Hindlimb muscle (tissue), 1 donor: ENCODE results near the gene RNF223. TPM values are rescaled to one million over a fixed set of nuclear protein-coding genes. Genes with fewer than 3 reads are reported as not detected.

Source experiments
- DNase-seq: peaks from one replicate; pipeline ENCODE4 v3.0.0-alpha.2; 2013
- polyA plus RNA-seq: library from polyadenylated mRNA; unstranded; fragments of 120-200 nt; gene quantifications from one replicate; pipeline ENCODE4 v1.2.1, GENCODE V29; 2013; ENCODE audit not compliant: insufficient read length

Gene RNF223
- polyA plus RNA-seq, 1 donor = 0.31 TPM

DNA sequence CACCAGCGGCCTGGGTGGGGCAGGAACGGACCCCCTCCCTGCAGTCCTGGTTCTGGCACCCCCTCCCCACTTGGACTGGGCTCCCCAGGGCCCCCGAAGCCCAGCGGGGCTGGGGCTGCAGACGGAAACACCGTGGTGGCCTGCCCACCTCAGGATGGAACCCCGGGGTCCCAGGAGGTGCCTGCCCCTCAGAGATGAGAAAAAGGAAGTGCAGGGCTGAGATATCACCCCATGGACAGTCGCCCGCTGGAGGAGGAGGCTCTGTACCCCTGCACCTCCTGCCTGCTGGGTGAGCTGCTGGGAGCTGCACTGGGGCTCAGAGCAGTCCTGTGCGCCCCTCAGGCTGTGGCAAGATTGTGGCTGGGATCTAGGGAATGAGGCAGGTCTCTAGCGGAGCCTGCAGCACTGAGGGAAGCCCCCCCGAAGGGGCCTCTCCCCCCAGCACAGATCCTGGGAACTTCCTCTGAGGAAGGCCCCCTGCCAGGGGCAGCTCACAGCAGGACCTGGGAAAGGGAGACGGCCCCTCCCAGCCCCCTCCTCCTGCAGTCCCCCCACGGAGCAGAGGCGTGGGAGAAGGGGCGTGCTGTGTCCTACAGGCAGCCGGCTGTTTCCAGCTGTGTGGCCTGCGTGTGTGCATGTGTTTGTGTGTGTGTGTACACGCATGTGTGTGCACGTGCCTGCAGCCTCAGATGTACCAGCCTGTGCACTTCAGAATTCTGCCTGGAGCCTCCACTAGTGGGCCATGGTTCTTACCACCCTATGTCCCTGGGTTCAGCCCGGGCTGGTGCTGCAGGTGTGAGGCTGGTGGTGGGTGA, 47.3 kb downstream of the RNF223 start:
- no peak for DNase-seq

DNA sequence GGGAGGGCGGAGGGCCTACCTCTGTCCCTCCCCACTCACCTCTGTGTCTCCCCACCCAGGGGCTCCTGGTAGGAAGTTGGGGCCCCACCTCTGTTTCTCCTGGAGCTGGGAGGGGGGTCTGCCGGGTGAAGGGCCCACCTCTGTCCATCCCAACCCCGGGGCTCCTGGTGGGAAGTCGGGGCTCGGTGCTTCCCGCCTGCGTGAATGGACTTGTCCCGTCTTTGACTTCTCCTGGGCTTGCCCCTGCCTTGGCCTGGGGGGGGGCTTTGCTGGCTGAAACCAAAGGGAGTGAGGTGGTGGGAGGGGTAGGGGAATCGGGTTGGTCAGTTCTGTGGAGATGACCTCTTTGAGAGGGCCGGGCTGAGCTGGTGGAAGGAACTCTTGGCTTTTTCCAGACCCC, 48.4 kb downstream of the RNF223 start:
- no peak for DNase-seq

DNA sequence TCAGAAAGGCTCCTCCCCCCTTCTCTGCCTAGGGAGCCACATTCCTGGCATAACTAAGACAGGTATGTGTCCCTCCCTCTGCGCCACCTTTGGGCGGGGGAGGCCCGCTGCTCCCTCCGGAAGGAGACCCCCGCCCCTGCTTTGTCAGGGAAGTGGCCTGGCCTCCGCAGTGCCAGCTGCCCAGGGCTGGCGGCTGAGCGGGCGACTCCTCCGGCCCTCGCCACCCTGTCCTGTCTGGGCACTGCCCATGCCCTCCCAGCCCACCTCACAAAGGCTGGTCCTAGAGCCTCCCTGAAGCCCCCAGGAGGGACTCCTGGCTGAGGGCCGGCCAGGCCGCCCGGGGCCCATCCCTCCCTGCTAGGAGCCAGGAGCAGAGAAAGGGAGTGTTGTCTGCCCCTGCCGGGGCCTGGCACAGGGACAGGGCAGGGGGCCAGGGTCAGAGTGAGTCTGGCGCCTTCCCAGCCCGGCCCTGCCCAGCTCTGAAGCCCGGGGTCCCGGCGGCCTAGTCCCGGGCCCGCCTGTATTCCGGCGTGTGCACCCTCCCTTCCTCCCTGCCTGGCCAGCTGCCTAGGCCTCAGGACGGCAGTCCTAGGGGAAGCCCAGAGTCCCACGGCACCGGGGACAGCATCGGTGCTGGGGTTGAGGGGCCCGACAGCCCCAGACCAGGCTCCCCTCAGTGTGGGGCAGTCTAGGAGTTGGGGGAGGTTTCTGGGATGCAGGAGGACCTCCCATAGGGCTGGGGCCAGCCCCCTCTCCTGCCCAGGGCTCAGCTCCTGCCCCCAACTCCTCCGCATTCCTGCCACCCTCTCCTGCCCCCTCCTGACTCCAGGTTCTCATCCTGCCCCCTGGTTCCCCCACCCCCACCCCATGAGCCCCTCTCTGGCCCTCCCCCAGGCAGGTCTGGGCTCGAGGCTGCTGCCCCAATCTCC, 49.1 kb downstream of the RNF223 start:
- DNase-seq = no peak

DNA sequence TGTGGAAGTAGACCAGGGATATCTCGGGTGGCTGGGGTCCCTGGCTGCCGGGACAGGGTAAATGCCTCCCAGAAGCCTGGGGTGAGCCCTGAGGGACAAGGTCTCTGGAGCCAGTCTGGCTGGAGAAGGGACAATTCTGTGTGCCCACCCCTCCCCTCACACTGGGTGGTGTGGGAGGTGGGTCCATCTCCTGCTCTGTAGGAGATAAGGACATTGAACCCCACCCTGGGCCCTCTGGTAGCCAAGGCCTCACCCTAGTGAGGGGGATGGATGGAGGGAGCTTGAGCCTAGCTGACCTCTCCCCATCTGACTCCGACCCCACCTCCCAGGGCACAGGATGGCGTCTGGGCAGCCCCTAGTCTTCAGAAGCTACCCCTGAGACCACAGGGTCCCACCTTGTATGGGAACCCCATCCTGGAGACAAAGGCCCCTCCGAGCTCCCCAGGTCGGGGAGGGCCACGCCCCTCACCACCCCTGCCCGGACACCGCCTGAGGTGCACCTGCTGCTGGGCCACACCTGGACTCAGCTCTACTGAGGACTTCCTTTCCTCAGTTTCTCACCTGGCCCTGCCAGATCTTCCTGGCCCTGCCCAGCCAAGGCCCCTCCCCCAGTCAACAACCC, 49.8 kb downstream of the RNF223 start:
- no peak for DNase-seq

DNA sequence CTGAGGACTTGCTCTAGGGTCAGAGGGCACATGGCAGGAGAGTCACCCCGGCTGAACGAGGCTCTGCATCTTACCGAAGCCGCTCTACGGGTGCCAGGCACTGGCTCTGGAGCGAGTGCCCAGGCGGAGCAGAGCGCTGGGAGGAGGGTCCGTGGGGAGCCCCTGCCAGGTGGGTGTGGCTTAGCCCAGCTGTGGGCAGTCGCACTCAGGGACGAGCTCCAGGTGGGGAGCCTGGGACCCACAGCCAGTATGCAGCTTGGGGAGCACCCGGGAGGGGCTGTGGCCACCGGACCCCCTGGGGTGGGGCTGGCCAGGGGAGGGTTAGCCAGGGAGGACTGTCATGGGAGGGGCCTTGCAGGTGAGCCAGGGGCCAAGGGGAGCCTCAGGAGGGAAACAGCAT, 50.4 kb downstream of the RNF223 start:
- no peak for DNase-seq

DNA sequence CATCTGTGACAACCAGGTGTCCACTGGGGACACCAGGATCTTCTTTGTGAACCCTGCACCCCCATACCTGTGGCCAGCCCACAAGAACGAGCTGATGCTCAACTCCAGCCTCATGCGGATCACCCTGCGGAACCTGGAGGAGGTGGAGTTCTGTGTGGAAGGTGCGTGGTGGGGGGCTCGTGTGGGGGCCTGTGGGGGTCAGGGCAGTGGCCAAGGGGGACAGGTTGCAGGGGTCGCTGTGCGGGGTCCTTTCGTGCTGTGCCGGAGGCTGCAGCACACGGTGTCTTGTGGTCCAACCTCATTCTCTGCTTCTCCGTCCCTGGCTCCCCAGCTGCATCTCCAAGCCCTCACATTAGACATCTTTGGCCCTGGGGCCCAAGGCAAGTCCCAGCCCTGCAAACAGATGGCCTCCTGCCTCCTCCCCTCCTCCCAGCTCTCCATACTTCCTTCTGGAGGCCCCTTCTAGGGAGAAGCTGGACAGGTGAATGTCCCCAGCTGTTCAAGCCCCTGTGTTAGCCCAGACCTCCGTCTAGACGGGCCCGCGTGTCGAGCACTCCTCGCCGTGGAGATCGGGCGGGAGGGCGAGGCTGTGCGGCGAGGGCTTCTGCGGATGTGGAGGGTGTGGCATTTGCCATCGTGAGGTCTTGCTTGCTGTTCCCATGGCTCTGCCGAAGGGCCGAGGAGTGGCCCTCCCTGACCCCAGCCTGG, 51.6 kb downstream of the RNF223 start:
- DNase-seq = no peak

DNA sequence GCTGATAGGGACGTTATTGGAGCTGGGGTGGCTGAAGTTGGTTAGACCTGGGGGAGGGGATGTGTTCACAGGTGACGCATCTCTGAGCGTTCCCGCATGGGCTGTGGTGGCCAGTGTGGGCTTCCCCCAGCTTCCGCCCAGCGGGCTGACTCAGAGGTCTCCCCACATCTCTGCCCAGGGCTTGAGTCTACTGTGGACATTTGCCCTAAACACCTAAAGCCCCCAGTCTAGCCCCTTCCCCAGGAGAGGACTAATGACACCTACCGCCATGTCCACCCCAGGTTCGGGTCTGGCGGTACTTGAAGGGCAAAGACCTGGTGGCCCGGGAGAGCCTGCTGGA, 52.2 kb downstream of the RNF223 start:
- no peak for DNase-seq

DNA sequence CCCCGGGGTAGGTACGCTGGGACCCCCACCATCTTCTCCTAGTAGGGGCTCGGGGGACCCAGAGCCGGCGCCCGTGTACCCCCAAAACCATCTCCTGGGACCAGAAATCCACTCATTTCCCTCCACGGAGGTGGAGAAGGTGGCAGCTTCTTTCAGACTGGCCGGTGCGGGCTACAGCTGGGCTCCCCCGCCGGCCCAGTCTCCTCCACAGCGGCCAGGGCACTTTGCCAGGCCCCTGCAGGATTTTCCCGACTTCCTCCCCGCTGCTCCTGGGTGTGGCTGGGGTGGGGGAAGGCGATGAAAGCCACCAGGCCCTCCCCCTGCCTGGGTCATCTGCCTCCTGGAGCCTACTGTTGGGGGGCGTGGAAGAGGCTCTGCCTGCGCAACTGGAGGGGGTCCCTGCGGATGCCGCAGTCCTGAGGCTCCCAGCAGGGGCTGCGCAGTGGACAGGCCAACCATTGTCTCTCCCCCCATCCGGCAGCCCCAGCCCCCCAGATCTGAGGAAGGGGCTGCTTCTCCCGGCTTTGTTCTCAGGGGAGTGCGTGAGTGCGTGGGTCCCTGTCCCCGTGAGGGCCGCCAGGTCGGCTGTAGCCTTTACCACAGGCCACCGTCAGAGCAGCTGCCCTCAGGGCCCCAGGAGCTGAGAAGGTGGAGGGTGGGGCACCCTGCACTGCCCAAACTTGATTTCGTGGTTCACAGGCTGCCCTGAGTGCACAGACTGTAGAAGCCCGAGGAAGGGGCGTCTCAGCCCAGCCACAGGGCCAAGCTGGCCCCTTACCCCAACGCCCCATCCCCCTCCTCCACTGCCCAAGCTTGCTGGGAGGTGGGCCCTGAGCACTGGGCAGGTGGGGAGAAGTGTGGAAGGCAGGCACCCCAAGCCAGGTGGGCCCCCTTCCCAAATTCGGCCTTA, 52.8 kb downstream of the RNF223 start:
- DNase-seq = peak; percentile 72

Other genes with a start within 250 kb of the RNF223 start
- 2.7 TPM for gene SAMD11, start 150.4 kb downstream of the RNF223 start, polyA plus RNA-seq
- 48.2 TPM for gene NOC2L, start 115.0 kb downstream of the RNF223 start, polyA plus RNA-seq
- 6.0 TPM for gene KLHL17, start 113.7 kb downstream of the RNF223 start, polyA plus RNA-seq
- 0.13 TPM for gene PLEKHN1, start 107.8 kb downstream of the RNF223 start, polyA plus RNA-seq
- gene PERM1, start 92.2 kb downstream of the RNF223 start, polyA plus RNA-seq = 2.1 TPM
- gene HES4, start 74.2 kb downstream of the RNF223 start, polyA plus RNA-seq = 24.1 TPM
- gene ISG15, start 60.8 kb downstream of the RNF223 start, polyA plus RNA-seq = 8.9 TPM
- gene AGRN, start 54.2 kb downstream of the RNF223 start, polyA plus RNA-seq = 51.3 TPM
- gene C1orf159, start 41.8 kb upstream of the RNF223 start, polyA plus RNA-seq = 7.8 TPM
- gene TTLL10, start 99.6 kb upstream of the RNF223 start, polyA plus RNA-seq = 0.25 TPM
- 4.1 TPM for gene TNFRSF18, start 132.3 kb upstream of the RNF223 start, polyA plus RNA-seq
- 3.2 TPM for gene TNFRSF4, start 139.8 kb upstream of the RNF223 start, polyA plus RNA-seq
- 92.9 TPM for gene SDF4, start 157.7 kb upstream of the RNF223 start, polyA plus RNA-seq
- 20.0 TPM for gene B3GALT6, start 157.9 kb upstream of the RNF223 start, polyA plus RNA-seq
- 3.6 TPM for gene C1QTNF12, start 172.4 kb upstream of the RNF223 start, polyA plus RNA-seq
- gene UBE2J2, start 199.5 kb upstream of the RNF223 start, polyA plus RNA-seq = 39.1 TPM
- gene SCNN1D, start 206.1 kb upstream of the RNF223 start, polyA plus RNA-seq = 5.4 TPM
- gene ACAP3, start 233.6 kb upstream of the RNF223 start, polyA plus RNA-seq = 54.6 TPM
- 7.0 TPM for gene PUSL1, start 234.3 kb upstream of the RNF223 start, polyA plus RNA-seq